Fibroblast of lung (primary cell): Measurements from ENCODE around the gene MIX23.

Experiments
- EZH2 ChIP-seq: IDR thresholded peaks from 2 replicates; pipeline ENCODE4 v1.5.1; 2012; ENCODE audit warnings: low read length, control low read depth, mild to moderate bottlenecking; ENCODE audit errors: missing control alignments
- TF ChIP-seq, protein P1 (sequence below), 2 donors: IDR thresholded peaks in 1 of 2; conservative IDR thresholded peaks in 1 of 2; 1 replicate in 1 of 2; 2 replicates in 1 of 2; pipeline ENCODE4 v1.5.1; 2011 to 2012; ENCODE audit warnings: low read length in 2 of 2, control low read depth in 1 of 2, inconsistent platforms in 1 of 2, low read depth in 1 of 2, mild to moderate bottlenecking in 1 of 2

DNA sequence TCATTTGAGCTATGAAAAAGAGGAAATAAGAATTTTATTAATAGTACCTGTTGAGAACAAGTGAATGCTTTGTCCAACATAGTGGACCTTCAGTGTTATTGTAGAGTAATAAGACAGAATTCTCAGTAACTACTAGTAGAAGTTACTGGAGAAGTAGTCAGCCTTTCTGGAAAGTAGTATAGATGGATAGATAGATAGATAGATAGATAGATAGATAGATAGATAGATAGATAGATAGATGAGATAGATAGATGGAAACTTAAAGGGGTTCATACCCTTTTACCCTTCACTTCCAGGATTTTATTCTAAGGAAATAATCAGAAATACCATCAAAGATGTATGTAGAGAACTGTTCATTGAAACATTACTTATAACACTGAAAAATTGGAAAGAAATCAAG lies 6.2 kb upstream of the MIX23 start:
- TF ChIP-seq, protein P1, sequence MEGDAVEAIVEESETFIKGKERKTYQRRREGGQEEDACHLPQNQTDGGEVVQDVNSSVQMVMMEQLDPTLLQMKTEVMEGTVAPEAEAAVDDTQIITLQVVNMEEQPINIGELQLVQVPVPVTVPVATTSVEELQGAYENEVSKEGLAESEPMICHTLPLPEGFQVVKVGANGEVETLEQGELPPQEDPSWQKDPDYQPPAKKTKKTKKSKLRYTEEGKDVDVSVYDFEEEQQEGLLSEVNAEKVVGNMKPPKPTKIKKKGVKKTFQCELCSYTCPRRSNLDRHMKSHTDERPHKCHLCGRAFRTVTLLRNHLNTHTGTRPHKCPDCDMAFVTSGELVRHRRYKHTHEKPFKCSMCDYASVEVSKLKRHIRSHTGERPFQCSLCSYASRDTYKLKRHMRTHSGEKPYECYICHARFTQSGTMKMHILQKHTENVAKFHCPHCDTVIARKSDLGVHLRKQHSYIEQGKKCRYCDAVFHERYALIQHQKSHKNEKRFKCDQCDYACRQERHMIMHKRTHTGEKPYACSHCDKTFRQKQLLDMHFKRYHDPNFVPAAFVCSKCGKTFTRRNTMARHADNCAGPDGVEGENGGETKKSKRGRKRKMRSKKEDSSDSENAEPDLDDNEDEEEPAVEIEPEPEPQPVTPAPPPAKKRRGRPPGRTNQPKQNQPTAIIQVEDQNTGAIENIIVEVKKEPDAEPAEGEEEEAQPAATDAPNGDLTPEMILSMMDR (conservative IDR thresholded peaks at IDR 0.05 in 1 of 2, IDR thresholded peaks at IDR 0.05 in 1 of 2; ENCODE audit: low read depth in 1 of 2, low read length in 2 of 2): no peak
- TF ChIP-seq EZH2: no peak
